Neural cell (in vitro differentiated cells): Measurements from ENCODE around the gene KCNQ1OT1. TPM values are rescaled to one million over a fixed set of nuclear protein-coding genes. Genes with fewer than 3 reads are reported as not detected.

Experiments used
- H2AFZ ChIP-seq: fragments of 200-600, 300-800 bp; sonication (generic), shearing (Covaris generic); 2 replicates; pipeline ENCODE4 v1.6.0; 2014; ENCODE audit warnings: low read depth, mild to moderate bottlenecking, antibody characterized with exemption, low read length, moderate library complexity
- H3F3A ChIP-seq: fragments of 200-600 bp; shearing (Covaris generic); 2 replicates; pipeline ENCODE4 v1.6.1; 2016; ENCODE audit warnings: mild to moderate bottlenecking, moderate library complexity, mixed read lengths, antibody characterized with exemption, low read length; ENCODE audit not compliant: insufficient read depth, poor library complexity, severe bottlenecking
- H3K27ac ChIP-seq: fragments of 200-600, 300-800 bp; sonication (generic), shearing (Covaris generic); 2 replicates; pipeline ENCODE4 v1.5.1; 2014; ENCODE audit warnings: mild to moderate bottlenecking, low read length, moderate library complexity
- H3K27me3 ChIP-seq: fragments of 300-800, 200-600 bp; sonication (generic), shearing (Covaris generic); 2 replicates; pipeline ENCODE4 v1.6.0; 2014; ENCODE audit warnings: mild to moderate bottlenecking, low read depth, low read length, moderate library complexity; ENCODE audit not compliant: insufficient read depth
- H3K36me3 ChIP-seq: fragments of 300-800, 200-600 bp; sonication (generic), shearing (Covaris generic); 2 replicates; pipeline ENCODE4 v1.5.1; 2014; ENCODE audit warnings: mild to moderate bottlenecking, antibody characterized with exemption, low read length, moderate library complexity; ENCODE audit not compliant: insufficient read depth
- H3K4me2 ChIP-seq: fragments of 300-800, 200-600 bp; sonication (generic), shearing (Covaris generic); 2 replicates; pipeline ENCODE4 v1.6.0; 2014; ENCODE audit warnings: mild to moderate bottlenecking, low read length
- H3K4me3 ChIP-seq: fragments of 300-800, 200-600 bp; sonication (generic), shearing (Covaris generic); 2 replicates; pipeline ENCODE4 v1.5.1; 2014; ENCODE audit warnings: mild to moderate bottlenecking, low read length, moderate library complexity
- H3K79me2 ChIP-seq: fragments of 200-600 bp; shearing (Covaris generic); replicated peaks from 2 replicates; pipeline ENCODE4 v1.6.0; 2014; ENCODE audit warnings: mild to moderate bottlenecking, low read length, moderate library complexity; ENCODE audit not compliant: insufficient read depth
- H3K9ac ChIP-seq: fragments of 300-800, 200-600 bp; sonication (generic), shearing (Covaris generic); 2 replicates; pipeline ENCODE4 v1.6.1; 2016; ENCODE audit warnings: mild to moderate bottlenecking, low read length, mixed read lengths
- H3K9me2 ChIP-seq: fragments of 200-600 bp; shearing (Covaris generic); 2 replicates; pipeline ENCODE4 v1.6.1; 2016; ENCODE audit warnings: mild to moderate bottlenecking, low read length, mixed read lengths; ENCODE audit not compliant: insufficient read depth
- H3K9me3 ChIP-seq: fragments of 200-600, 300-800 bp; sonication (generic), shearing (Covaris generic); 2 replicates; pipeline ENCODE4 v1.6.1; 2016; ENCODE audit warnings: mild to moderate bottlenecking, mixed run types, low read length, moderate library complexity, mixed read lengths
- H4K20me1 ChIP-seq: fragments of 200-600 bp; shearing (Covaris generic); 2 replicates; pipeline ENCODE4 v1.6.1; 2016; ENCODE audit warnings: mild to moderate bottlenecking, mixed run types; ENCODE audit not compliant: insufficient read depth
- EP300 ChIP-seq: fragments of 450-650 bp; conservative IDR thresholded peaks from 2 replicates; pipeline ENCODE4 v1.6.1; 2014; ENCODE audit warnings: antibody characterized with exemption, mild to moderate bottlenecking, moderate library complexity; ENCODE audit not compliant: poor library complexity, severe bottlenecking
- EZH2 ChIP-seq: fragments of 200-600, 300-800 bp; shearing (Covaris generic), sonication (generic); IDR thresholded peaks from 2 replicates; pipeline ENCODE4 v1.6.1; 2014; ENCODE audit warnings: antibody characterized with exemption, low read length, borderline replicate concordance, mild to moderate bottlenecking; ENCODE audit not compliant: insufficient read depth, poor library complexity, severe bottlenecking
- MXI1 ChIP-seq: fragments of 450-650 bp; conservative IDR thresholded peaks from 2 replicates; pipeline ENCODE4 v1.6.1; 2014; ENCODE audit warnings: antibody characterized with exemption, mild to moderate bottlenecking; ENCODE audit not compliant: poor library complexity, severe bottlenecking
- POLR2AphosphoS5 ChIP-seq: IDR thresholded peaks from 2 replicates; pipeline ENCODE4 v1.6.1; 2012
- RAD21 ChIP-seq: fragments of 450-650 bp; conservative IDR thresholded peaks from 2 replicates; pipeline ENCODE4 v1.6.1; 2014; ENCODE audit warnings: antibody characterized with exemption, mild to moderate bottlenecking, moderate library complexity
- SMC3 ChIP-seq: fragments of 450-650 bp; conservative IDR thresholded peaks from 2 replicates; pipeline ENCODE4 v1.6.1; 2014; ENCODE audit warnings: antibody characterized with exemption, mild to moderate bottlenecking, moderate library complexity; ENCODE audit not compliant: poor library complexity
- TAF1 ChIP-seq: IDR thresholded peaks from 2 replicates; pipeline ENCODE4 v1.6.1; 2012; ENCODE audit warnings: low read depth
- polyA plus RNA-seq: library from polyadenylated mRNA; depleted of rRNA; stranded (reverse); fragments of >200 nt; gene quantifications from 2 replicates; pipeline ENCODE4 v1.2.3, GENCODE V29; 2014
- TF ChIP-seq, protein P1 (sequence below): IDR thresholded peaks from 2 replicates; pipeline ENCODE4 v1.6.1; 2012; ENCODE audit warnings: borderline replicate concordance
- TF ChIP-seq, protein P2 (sequence below): fragments of 450-650 bp; IDR thresholded peaks from 2 replicates; pipeline ENCODE4 v1.5.1; 2014; ENCODE audit warnings: antibody characterized with exemption, mild to moderate bottlenecking, moderate library complexity; ENCODE audit not compliant: poor library complexity, severe bottlenecking

KCNQ1OT1 gene
- polyA plus RNA-seq, 1 donor from 2014 or later, result 0.12 TPM

DNA sequence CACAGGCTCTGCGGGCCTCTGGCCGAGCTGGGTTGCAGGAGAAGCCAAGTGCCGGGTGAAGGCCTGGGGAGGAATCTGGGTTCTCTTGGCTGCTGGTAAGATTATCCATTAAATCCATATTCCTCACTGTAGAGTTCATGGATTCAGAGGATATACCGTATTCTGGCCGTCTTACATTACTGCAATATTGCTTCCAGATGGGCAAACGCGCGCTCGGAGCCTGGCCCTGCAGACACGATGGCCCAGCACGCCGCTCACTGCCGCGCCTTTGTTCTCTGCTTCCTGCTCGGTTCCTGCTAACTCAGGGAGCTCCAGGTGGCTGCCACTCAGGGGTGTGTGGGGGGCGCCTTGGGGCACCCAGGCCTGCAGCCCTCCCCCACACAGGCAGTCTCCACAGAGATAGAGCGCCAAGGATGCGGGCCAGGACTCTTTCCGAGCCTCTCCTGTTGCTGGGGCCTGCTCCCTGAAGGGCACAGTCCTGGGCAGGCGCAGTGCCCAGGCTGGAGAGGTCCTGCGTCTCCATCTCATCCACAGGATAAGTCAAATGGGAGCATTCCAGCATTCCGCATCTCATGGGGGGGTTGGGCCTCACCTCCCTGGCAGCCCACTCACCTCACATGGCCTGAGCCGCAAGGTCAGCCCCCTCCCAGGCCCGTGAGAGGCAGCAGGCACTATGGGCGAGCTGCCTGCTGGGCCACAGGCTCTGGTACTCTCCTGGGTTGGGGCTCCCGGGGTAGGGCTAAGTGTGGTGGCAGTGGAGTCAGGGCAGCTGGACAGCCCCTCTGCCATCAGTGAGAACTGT lies 14.1 kb upstream of the KCNQ1OT1 start (continued):
- TF ChIP-seq SMC3 (no peak), RAD21 (no peak), POLR2AphosphoS5 (no peak), EP300 (no peak)

- H3K9me2 ChIP-seq, result no peaks in the 10 kb centered on the region
- no peak overlapping the region for H2AFZ ChIP-seq
- H3K27ac ChIP-seq, result no peak overlapping the region
- peaks cover 24% of the 10 kb centered on the region for H3K27me3 ChIP-seq
- no peaks in the 10 kb centered on the region for H4K20me1 ChIP-seq
- H3K4me3 ChIP-seq, result no peak overlapping the region
- H3K79me2 ChIP-seq, result no peaks in the 10 kb centered on the region
- no peaks in the 10 kb centered on the region for H3K36me3 ChIP-seq
- no peak overlapping the region for H3K9ac ChIP-seq
- H3K9me3 ChIP-seq, result no peaks in the 10 kb centered on the region
- no peak for TF ChIP-seq POLR2AphosphoS5
- no peak for TF ChIP-seq MXI1
- no peak for TF ChIP-seq EZH2
- TF ChIP-seq SMC3, result no peak
- TF ChIP-seq, protein P1, sequence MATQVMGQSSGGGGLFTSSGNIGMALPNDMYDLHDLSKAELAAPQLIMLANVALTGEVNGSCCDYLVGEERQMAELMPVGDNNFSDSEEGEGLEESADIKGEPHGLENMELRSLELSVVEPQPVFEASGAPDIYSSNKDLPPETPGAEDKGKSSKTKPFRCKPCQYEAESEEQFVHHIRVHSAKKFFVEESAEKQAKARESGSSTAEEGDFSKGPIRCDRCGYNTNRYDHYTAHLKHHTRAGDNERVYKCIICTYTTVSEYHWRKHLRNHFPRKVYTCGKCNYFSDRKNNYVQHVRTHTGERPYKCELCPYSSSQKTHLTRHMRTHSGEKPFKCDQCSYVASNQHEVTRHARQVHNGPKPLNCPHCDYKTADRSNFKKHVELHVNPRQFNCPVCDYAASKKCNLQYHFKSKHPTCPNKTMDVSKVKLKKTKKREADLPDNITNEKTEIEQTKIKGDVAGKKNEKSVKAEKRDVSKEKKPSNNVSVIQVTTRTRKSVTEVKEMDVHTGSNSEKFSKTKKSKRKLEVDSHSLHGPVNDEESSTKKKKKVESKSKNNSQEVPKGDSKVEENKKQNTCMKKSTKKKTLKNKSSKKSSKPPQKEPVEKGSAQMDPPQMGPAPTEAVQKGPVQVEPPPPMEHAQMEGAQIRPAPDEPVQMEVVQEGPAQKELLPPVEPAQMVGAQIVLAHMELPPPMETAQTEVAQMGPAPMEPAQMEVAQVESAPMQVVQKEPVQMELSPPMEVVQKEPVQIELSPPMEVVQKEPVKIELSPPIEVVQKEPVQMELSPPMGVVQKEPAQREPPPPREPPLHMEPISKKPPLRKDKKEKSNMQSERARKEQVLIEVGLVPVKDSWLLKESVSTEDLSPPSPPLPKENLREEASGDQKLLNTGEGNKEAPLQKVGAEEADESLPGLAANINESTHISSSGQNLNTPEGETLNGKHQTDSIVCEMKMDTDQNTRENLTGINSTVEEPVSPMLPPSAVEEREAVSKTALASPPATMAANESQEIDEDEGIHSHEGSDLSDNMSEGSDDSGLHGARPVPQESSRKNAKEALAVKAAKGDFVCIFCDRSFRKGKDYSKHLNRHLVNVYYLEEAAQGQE, result no peak
- TF ChIP-seq TAF1, result no peak
- no peak for TF ChIP-seq EP300
- TF ChIP-seq RAD21, result no peak
- TF ChIP-seq, protein P2, sequence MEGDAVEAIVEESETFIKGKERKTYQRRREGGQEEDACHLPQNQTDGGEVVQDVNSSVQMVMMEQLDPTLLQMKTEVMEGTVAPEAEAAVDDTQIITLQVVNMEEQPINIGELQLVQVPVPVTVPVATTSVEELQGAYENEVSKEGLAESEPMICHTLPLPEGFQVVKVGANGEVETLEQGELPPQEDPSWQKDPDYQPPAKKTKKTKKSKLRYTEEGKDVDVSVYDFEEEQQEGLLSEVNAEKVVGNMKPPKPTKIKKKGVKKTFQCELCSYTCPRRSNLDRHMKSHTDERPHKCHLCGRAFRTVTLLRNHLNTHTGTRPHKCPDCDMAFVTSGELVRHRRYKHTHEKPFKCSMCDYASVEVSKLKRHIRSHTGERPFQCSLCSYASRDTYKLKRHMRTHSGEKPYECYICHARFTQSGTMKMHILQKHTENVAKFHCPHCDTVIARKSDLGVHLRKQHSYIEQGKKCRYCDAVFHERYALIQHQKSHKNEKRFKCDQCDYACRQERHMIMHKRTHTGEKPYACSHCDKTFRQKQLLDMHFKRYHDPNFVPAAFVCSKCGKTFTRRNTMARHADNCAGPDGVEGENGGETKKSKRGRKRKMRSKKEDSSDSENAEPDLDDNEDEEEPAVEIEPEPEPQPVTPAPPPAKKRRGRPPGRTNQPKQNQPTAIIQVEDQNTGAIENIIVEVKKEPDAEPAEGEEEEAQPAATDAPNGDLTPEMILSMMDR, result no peak
- H3F3A ChIP-seq, result no peaks in the 10 kb centered on the region
- H3K4me2 ChIP-seq, result no peak overlapping the region
Measured at GRCh38 chr11:2713094-2713493, 13.3 kb upstream of the KCNQ1OT1 start.

- no peaks in the 10 kb centered on the region for H3K79me2 ChIP-seq
- TF ChIP-seq EZH2 (no peak), POLR2AphosphoS5 (no peak), RAD21 (no peak), SMC3 (no peak), MXI1 (no peak), EP300 (no peak), TAF1 (no peak)
- TF ChIP-seq, protein P2, result no peak
- TF ChIP-seq, protein P1, result no peak
- no peak overlapping the region for H2AFZ ChIP-seq
- no peaks in the 10 kb centered on the region for H4K20me1 ChIP-seq
- H3K4me3 ChIP-seq, result no peak overlapping the region
- no peak overlapping the region for H3K9ac ChIP-seq
- no peaks in the 10 kb centered on the region for H3F3A ChIP-seq
- no peak overlapping the region for H3K27ac ChIP-seq
- H3K9me2 ChIP-seq, result no peaks in the 10 kb centered on the region
- H3K27me3 ChIP-seq, result peaks cover 6% of the 10 kb centered on the region
- H3K9me3 ChIP-seq, result no peaks in the 10 kb centered on the region
- no peaks in the 10 kb centered on the region for H3K36me3 ChIP-seq
- no peak overlapping the region for H3K4me2 ChIP-seq
Measured at GRCh38 chr11:2711161-2711560, 11.4 kb upstream of the KCNQ1OT1 start.
